ENCODE data around the gene PTPN21.

The PTPN21 gene

DNA sequence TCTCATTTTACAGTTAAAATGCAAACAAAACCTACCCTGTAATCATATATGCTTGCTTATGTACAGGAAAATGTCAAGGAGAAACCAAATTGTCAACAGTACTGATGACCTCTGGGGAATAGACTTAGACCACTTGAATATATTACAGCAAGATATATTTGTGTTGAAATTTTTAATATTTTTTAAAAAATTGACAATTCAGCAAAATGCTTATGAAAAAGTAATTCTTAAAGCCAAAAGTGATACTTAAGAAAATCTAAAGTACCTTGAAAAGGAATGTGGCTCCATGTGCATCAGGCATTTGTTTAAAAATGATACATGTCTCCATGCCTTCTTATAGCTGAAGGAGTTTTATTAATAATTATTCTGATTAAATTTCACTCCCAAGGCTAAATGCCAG lies 49.2 kb downstream of the PTPN21 start:
- Histone ChIP-seq H2AFZ (ENCODE audit: low read length, unreplicated experiment) (no peak overlapping the region), H3K79me2 (ENCODE audit: control insufficient read depth, insufficient read depth, low read length, unreplicated experiment) (no peaks in the 10 kb centered on the region), H3K36me3 (ENCODE audit: insufficient read depth, low read length) (peaks cover 3% of the 10 kb centered on the region; the same call in 1 of the 2 replicates), H3K27me3 (ENCODE audit: insufficient read depth, low read length) (no peaks in the 10 kb centered on the region), H3K4me3 (ENCODE audit: low read depth, low read length) (no peak overlapping the region), H3K27ac (ENCODE audit: low read depth, low read length) (no peak overlapping the region), H3K4me1 (ENCODE audit: control insufficient read depth, insufficient read depth, low read length, unreplicated experiment) (no peaks in the 10 kb centered on the region)

GRCh38 chr14:88504602-88505001 lies 50.2 kb downstream of the PTPN21 start:
- no peaks in the 10 kb centered on the region for H3K27me3 ChIP-seq (ENCODE audit: insufficient read depth, low read length)
- H3K79me2 ChIP-seq (ENCODE audit: control insufficient read depth, insufficient read depth, low read length, unreplicated experiment): no peaks in the 10 kb centered on the region
- no peak overlapping the region for H3K4me3 ChIP-seq (ENCODE audit: low read depth, low read length)
- H3K27ac ChIP-seq (ENCODE audit: low read depth, low read length): no peak overlapping the region
- H2AFZ ChIP-seq (ENCODE audit: low read length, unreplicated experiment): no peak overlapping the region
- H3K4me1 ChIP-seq (ENCODE audit: control insufficient read depth, insufficient read depth, low read length, unreplicated experiment): no peaks in the 10 kb centered on the region
- peaks cover 3% of the 10 kb centered on the region; the same call in 1 of the 2 replicates for H3K36me3 ChIP-seq (ENCODE audit: insufficient read depth, low read length)

DNA sequence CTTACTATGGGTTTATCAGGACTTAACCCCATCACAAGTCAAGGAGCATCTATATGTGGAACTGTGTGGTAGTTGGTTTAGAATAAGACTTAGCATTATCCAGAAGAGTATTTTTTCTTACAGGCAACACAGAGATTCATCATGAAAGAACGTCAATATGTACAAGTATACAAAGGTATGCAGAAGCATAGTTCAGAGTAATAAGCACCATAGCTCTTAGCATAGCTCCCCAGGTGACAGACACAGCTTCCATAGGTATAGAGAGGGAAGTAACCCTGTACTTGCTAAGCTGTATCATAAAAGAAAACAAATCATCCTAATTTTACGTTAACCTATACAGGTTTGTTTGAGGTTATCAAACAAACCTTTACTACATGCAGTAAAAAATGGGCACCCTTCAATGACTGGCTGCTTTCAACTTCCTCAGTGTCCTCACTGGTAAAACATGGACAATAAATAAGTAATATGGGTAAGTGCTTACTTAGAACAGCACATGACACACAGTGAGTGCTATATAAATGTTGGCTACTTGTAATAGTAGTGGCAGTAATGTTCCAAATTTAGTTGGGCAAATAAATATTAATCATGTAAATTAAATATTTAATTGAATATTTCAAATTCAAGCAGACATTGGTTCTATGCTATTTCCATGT lies 50.9 kb downstream of the PTPN21 start:
- Histone ChIP-seq H2AFZ (ENCODE audit: low read length, unreplicated experiment) (no peak overlapping the region), H3K4me1 (ENCODE audit: control insufficient read depth, insufficient read depth, low read length, unreplicated experiment) (no peaks in the 10 kb centered on the region), H3K4me3 (ENCODE audit: low read depth, low read length) (no peak overlapping the region), H3K27ac (ENCODE audit: low read depth, low read length) (no peak overlapping the region), H3K36me3 (ENCODE audit: insufficient read depth, low read length) (peaks cover 3% of the 10 kb centered on the region; the same call in 1 of the 2 replicates), H3K27me3 (ENCODE audit: insufficient read depth, low read length) (no peaks in the 10 kb centered on the region), H3K79me2 (ENCODE audit: control insufficient read depth, insufficient read depth, low read length, unreplicated experiment) (no peaks in the 10 kb centered on the region)

- no peaks in the 10 kb centered on the region for H3K79me2 ChIP-seq (ENCODE audit: control insufficient read depth, insufficient read depth, low read length, unreplicated experiment)
- no peaks in the 10 kb centered on the region for H3K27me3 ChIP-seq (ENCODE audit: insufficient read depth, low read length)
- H3K27ac ChIP-seq (ENCODE audit: low read depth, low read length): no peak overlapping the region
- H3K4me1 ChIP-seq (ENCODE audit: control insufficient read depth, insufficient read depth, low read length, unreplicated experiment): no peaks in the 10 kb centered on the region
- peaks cover 3% of the 10 kb centered on the region; the same call in 1 of the 2 replicates for H3K36me3 ChIP-seq (ENCODE audit: insufficient read depth, low read length)
- H3K4me3 ChIP-seq (ENCODE audit: low read depth, low read length): no peak overlapping the region
- H2AFZ ChIP-seq (ENCODE audit: low read length, unreplicated experiment): no peak overlapping the region
Observed at GRCh38 chr14:88502740-88503139, 52.1 kb downstream of the PTPN21 start.

GRCh38 chr14:88500611-88501010 lies 54.2 kb downstream of the PTPN21 start:
- Histone ChIP-seq H3K27ac (ENCODE audit: low read depth, low read length) (no peak overlapping the region), H3K36me3 (ENCODE audit: insufficient read depth, low read length) (peaks cover 9% of the 10 kb centered on the region; the same call in 1 of the 2 replicates)

DNA sequence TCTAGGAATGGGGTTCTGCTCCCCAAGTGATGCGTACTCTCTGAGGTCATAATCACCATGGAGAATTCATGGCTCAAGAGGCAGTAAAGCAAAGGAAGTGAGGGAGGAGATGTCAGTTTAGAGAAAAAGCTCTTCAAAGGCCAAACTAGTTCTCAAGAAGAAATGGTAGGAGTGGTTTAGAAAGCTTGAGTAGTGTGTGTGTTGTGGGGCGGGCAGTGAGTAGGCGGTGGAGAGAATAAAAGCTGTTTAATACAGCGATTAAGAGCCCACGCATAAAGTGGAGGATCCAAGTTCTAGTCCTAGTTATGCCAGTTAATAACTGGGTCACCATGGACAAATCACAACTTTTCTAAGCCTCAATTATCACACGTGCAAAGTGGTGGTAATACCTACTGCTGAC lies 55.6 kb downstream of the PTPN21 start:
- Histone ChIP-seq H2AFZ (ENCODE audit: low read length, unreplicated experiment) (no peak overlapping the region), H3K79me2 (ENCODE audit: control insufficient read depth, insufficient read depth, low read length, unreplicated experiment) (no peaks in the 10 kb centered on the region), H3K36me3 (ENCODE audit: insufficient read depth, low read length) (0 out of 2 replicates have a peak, but pooled peaks cover 9% of the 10 kb centered on the region), H3K27me3 (ENCODE audit: insufficient read depth, low read length) (no peaks in the 10 kb centered on the region), H3K27ac (ENCODE audit: low read depth, low read length) (no peak overlapping the region), H3K4me1 (ENCODE audit: control insufficient read depth, insufficient read depth, low read length, unreplicated experiment) (no peaks in the 10 kb centered on the region), H3K4me3 (ENCODE audit: low read depth, low read length) (no peak overlapping the region)

More at GRCh38 chr14:88500611-88501010, 54.2 kb downstream of the PTPN21 start:
- Histone ChIP-seq H3K27me3 (ENCODE audit: insufficient read depth, low read length) (no peaks in the 10 kb centered on the region), H3K4me3 (ENCODE audit: low read depth, low read length) (no peak overlapping the region), H3K4me1 (ENCODE audit: control insufficient read depth, insufficient read depth, low read length, unreplicated experiment) (no peaks in the 10 kb centered on the region), H3K79me2 (ENCODE audit: control insufficient read depth, insufficient read depth, low read length, unreplicated experiment) (no peaks in the 10 kb centered on the region), H2AFZ (ENCODE audit: low read length, unreplicated experiment) (no peak overlapping the region)

- Histone ChIP-seq H3K36me3 (ENCODE audit: insufficient read depth, low read length) (0 out of 2 replicates have a peak, but pooled peaks cover 6% of the 10 kb centered on the region), H3K4me1 (ENCODE audit: control insufficient read depth, insufficient read depth, low read length, unreplicated experiment) (no peaks in the 10 kb centered on the region), H2AFZ (ENCODE audit: low read length, unreplicated experiment) (no peak overlapping the region), H3K27ac (ENCODE audit: low read depth, low read length) (no peak overlapping the region), H3K27me3 (ENCODE audit: insufficient read depth, low read length) (no peaks in the 10 kb centered on the region), H3K79me2 (ENCODE audit: control insufficient read depth, insufficient read depth, low read length, unreplicated experiment) (no peaks in the 10 kb centered on the region), H3K4me3 (ENCODE audit: low read depth, low read length) (no peak overlapping the region)
Observed at GRCh38 chr14:88496414-88496813, 58.4 kb downstream of the PTPN21 start.

DNA sequence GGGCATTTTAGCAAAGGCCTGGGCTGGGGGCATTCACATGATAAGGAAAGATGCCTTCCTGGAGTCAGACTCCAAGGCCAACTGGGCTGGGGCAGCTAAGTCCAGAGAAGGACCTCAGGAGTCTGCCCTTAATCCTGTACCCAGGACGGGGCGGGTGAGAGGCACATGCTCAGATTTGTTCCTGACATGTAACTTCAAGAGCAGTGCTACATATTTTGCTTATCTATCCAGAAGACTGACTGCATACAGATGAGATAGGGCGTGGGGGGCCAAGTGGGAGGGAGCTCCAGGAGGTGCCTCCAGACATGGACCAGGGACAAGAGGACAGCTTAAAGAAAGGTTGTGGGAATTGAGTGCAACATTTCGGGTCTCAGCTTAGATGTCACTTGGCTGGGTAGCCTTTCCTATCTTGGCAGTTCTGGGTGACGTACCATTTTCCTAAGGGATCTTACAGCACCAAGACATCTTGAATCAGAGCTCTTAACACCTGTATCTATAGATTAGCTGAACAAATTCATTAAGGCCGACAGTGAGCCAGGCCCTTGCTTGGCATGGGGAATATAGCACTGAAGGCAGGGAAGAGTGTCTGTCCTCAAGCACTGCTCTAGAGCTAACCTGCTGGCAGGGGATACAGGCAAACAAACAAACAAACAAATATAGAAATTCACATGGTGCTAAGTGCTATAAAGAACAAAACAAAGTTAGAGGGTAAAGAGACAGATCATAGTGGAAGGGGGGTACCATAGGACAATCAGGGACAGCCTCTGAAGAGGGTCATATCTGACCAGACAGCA lies 61.2 kb downstream of the PTPN21 start:
- no peak overlapping the region for H3K4me3 ChIP-seq (ENCODE audit: low read depth, low read length)

DNA sequence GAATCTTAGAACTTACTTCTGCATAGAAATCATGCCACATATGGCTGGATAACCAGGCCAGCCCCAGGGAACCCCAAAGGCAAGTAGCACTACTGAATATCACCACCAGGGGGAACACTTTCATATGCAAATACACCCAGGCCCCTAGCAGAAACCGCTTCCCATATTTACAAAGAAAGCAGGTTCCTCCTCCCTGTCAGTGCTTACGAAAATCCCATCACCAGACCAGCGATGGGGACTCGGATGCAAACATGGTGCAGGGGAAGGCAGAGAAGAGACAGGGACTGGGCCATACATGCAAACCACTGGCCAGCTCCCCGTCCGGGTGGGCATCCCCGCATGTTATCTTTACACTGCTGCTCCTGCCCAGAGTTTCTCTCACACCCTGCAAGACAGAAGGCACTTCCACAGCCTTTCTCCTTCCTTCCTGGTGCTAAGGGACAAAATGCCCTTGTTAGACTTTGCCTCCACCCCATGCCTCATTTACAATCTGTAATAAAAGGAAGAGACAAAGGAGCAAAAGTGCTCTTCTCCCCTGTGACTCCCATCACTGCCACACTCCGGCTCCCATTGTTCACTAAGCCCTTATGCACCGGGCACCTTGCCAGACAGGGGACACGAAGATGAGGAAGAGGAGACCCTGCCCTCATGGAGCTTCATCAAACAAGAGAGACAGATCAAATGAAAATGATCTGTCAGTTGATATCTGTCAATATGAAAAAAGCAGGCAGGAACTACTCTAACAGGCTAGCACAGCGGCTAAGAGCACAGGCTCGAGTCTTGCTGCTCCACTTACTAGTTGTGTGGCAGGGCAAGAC lies 62.3 kb downstream of the PTPN21 start:
- no peaks in the 10 kb centered on the region for H3K4me1 ChIP-seq (ENCODE audit: control insufficient read depth, insufficient read depth, low read length, unreplicated experiment)
- no peaks in the 10 kb centered on the region for H3K79me2 ChIP-seq (ENCODE audit: control insufficient read depth, insufficient read depth, low read length, unreplicated experiment)
- no peak overlapping the region for H2AFZ ChIP-seq (ENCODE audit: low read length, unreplicated experiment)
- H3K27me3 ChIP-seq (ENCODE audit: insufficient read depth, low read length): no peaks in the 10 kb centered on the region
- H3K36me3 ChIP-seq (ENCODE audit: insufficient read depth, low read length): 0 out of 2 replicates have a peak, but pooled peaks cover 6% of the 10 kb centered on the region
- H3K4me3 ChIP-seq (ENCODE audit: low read depth, low read length): no peak overlapping the region
- H3K27ac ChIP-seq (ENCODE audit: low read depth, low read length): no peak overlapping the region

More for the DNA sequence above, 61.2 kb downstream of the PTPN21 start:
- H3K4me1 ChIP-seq (ENCODE audit: control insufficient read depth, insufficient read depth, low read length, unreplicated experiment): no peaks in the 10 kb centered on the region
- H3K27ac ChIP-seq (ENCODE audit: low read depth, low read length): no peak overlapping the region
- H3K79me2 ChIP-seq (ENCODE audit: control insufficient read depth, insufficient read depth, low read length, unreplicated experiment): no peaks in the 10 kb centered on the region
- H2AFZ ChIP-seq (ENCODE audit: low read length, unreplicated experiment): no peak overlapping the region
- no peaks in the 10 kb centered on the region for H3K27me3 ChIP-seq (ENCODE audit: insufficient read depth, low read length)
- H3K36me3 ChIP-seq (ENCODE audit: insufficient read depth, low read length): 0 out of 2 replicates have a peak, but pooled peaks cover 6% of the 10 kb centered on the region

DNA sequence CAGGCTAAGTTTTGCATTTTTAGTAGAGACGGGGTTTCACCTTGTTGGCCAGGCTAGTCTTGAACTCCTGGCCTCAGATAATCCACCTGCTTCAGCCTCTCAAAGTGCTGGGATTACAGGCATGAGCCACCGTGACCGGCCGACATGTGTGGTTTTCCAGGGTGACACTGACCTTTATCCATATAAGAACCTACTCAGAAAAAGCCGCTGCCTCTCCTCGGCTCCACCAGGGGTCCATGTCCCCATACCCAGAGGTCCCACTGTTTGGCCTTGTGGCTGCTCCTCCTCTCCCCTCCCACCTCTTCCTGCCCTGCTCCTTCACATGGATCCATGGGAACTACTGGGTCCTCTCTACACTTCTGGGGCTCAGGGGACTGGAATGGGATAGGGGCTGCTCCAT lies 64.6 kb downstream of the PTPN21 start:
- Histone ChIP-seq H2AFZ (ENCODE audit: low read length, unreplicated experiment) (no peak overlapping the region), H3K4me1 (ENCODE audit: control insufficient read depth, insufficient read depth, low read length, unreplicated experiment) (no peaks in the 10 kb centered on the region), H3K4me3 (ENCODE audit: low read depth, low read length) (no peak overlapping the region), H3K27ac (ENCODE audit: low read depth, low read length) (no peak overlapping the region), H3K79me2 (ENCODE audit: control insufficient read depth, insufficient read depth, low read length, unreplicated experiment) (no peaks in the 10 kb centered on the region), H3K36me3 (ENCODE audit: insufficient read depth, low read length) (no peaks in the 10 kb centered on the region), H3K27me3 (ENCODE audit: insufficient read depth, low read length) (no peaks in the 10 kb centered on the region)
